ENCODE data around the gene BEND3.
"Not testable (repeated sequence)": the region's sequence is repeated elsewhere in the genome, so short reads cannot be mapped to it uniquely, and the experiment has no call there.

The BEND3 gene

DNA sequence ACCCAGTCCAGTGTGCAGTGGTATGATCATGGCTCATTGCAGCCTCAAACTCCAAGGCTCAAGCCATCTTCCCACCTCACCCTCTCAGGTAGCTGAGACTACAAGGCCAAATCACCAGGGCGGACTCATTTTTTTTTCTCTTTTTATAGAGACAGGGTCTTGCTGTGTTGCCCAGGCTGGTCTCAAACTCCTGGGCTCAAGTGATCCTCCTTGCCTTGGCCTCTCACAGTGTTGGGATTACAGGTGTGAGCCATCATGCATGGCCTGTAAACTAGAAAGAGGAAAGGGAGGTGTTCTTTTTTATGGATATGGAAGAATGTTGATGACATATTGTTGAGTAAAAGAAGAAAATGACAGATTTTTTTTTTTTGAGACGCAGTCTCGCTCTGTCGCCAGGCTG is 5.1 kb upstream of the BEND3 start:
- DNase-seq: no peak

DNA sequence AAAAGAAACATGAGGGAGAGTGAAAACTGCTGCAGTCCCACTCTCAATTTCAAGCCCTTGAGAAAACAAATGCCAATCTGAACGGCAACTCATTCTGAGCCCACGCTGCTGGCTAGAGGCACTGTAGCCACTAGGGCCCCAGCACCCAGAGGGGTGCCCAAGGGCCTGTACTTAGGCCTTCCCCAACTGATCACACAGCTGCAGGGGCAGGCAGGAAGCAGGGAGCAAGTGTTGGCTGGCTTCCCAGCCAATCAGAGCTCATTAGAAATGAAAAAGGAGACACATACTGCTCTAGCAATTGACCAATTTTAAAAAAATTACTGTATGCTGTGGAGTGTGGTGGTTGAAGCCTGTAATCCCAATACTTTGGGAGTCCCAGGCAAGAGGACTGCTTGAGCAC is 3.7 kb upstream of the BEND3 start:
- no peak for DNase-seq

DNA sequence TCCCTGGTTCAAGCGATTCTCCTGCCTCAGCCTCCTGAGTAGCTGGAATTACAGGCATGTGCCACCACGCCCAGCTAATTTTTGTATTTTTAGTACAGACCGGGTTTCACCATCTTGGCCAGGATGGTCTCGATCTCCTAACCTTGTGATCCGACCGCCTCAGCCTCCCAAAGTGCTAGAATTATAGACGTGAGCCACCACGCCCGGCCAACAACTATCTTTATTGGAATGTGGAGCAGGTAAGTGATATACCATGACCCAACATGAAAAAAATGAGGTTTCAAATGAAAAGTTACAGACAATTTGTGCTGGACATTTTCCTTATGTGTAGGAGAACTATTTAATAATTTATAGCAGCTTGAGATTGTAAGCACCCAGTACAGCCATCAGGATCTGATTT is 3.2 kb upstream of the BEND3 start:
- not testable (repeated sequence) for DNase-seq

DNA sequence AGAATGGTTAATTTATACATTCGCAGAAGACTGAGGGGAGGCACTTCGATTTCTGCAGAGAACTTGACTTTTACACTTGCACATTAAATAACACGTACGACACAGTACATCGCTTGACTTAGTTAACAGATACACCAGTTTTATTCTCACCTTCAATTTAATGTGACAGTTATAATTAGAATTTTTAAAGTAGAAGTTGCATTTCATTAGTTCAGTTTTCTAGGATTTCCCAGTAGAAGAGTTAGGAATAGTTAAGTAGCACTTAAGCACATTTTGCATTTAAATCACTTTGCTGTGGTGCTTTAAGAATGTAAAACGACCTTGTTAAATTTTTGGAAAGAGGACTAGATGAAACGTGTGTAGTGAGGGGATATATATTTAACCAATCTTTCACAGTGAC is 1.6 kb upstream of the BEND3 start:
- no peak for DNase-seq

DNA sequence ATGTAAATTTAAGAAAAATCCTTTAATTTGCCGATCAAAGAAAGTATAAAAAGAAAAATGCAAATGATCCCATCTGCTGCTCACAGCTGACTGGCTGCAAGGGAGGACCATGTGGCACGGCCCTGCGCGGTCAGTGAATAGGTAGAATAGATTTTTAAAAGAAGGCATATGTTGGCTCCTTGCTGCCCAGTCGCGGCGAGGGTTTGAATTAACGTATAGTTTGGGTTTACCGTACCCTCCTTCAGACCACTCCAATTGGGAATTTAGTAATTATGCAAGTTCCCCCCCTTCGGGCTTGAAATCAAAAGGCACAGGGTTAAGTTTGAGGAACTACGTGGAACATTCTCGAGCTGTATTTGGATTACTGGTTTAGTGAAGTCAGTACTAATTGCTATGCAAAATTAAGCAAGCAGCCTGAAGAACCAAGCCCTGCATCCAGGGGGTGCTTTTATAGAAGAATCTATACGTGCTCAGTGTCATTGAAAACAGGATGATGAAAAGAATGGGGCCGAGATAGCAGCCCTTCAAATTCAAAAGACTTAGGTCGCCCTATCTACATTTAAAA is 1.1 kb upstream of the BEND3 start:
- no peak for DNase-seq

DNA sequence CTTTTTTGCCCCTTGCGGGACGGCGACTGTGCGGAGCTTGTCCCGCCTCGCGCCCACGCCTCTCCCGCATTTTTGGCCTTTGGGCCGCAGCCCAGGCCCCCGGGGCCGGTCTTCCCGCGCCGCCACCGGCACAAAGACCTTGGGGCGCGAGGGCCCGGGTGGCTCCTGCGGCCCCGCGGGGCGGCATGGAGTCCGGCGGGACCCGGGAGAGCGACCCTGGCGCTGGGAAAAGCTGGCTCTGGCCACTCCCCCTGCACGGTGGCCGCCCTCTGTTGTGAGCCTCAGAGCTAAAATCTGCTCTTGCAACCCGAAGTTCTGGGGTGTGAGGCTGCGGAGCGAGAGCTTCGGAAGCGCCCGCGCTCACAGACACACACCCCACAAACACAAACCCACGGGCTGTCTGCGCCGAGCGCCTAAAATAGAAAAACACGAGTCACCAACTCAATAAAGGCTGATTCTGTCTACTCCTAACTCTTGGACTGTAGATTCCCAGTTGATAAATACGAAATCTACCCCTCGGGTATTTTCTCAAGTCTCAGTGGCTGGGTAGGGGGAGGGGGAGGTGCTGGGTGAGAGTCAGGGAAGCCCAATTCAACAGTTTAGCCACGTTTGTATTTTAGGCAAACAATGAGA is 496 bp upstream of the BEND3 start:
- DNase-seq: peak; percentile 74

DNA sequence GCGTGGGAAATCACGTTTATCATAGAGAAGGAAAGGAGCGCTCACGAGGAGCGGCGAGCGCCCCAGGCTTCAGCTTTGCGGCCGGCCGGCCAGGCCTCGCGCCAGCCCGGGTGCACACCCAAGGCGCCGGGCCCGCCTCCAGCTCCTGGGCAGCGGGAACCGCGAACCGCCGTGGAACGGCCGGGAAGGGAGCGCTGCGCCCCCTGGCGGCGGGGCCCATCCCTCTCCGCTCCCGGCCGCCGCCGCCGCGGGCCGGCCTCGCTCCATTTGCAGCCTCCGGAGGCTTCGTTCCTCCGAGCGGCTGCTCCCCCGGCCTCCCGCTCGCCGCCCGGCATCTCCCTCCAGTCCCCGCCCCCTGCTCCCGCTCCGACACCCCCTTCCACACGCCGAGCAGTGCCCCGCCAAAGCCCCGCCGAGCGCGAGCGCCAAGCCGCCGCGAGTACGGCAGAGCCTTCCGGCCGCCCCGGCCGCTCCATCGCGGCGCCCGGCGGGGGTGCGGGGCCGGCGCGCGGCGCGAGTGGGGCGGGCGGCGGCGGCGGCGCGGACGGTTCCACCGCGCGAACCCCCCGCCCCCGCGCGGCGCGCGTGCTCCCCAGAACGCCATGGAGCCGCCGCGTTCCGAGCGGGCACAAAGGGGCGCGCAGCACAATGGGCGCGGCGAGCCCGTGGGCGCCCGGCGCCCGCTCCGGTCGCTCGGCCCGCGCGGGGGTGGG is 946 bp downstream of the BEND3 start:
- DNase-seq: peak; percentile 90

DNA sequence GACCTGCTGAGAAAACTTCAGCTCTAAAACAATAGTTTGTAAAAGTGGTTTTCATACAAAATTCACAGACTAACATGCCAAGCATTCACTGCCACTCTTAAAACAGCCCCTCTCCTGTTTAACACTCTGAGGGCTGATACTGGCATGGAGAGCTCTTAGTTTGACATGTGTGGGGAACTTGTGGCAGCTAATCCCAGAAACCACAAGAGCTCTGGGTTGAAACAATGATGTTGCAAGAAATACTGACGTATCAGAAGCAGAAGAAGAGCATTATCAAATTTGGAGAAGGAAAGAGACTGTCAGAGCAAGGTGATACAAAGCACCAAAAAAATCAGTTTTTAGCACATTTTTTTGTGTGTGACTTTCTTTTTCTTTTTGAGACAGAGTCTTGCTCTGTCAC is 5.1 kb downstream of the BEND3 start:
- no peak for DNase-seq

DNA sequence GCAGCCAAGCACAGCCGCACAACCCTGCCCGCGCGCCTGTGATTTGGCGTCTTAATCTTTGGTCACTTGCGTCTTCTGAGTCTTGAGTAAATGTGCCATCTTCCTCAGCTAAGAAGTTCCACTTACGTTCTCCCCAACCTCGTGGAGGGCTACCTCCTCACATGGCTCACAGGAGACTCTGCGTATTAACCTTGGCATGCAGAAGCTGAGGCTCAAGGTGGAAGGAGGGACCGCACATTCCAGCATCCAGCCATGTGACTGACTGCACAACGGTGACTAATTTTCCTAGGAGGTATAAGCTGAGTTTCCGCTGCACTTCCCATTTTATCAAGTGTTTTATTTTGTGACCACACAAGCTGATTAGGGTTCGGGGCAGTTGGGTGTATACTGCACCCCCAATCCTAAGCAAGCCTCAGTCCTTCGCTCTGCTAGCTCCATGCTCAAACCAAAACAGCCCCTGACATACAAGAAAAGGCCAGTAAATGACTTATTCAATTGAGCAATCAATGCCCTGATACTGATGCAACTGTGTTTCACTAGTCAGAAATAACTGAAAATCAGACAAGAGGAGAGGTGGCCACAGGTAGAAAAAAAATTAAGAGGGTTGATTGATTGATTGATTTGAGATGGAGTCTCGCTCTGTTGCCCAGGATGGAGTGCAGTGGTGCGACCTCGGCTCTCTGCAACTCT is 7.0 kb downstream of the BEND3 start:
- DNase-seq: no peak

DNA sequence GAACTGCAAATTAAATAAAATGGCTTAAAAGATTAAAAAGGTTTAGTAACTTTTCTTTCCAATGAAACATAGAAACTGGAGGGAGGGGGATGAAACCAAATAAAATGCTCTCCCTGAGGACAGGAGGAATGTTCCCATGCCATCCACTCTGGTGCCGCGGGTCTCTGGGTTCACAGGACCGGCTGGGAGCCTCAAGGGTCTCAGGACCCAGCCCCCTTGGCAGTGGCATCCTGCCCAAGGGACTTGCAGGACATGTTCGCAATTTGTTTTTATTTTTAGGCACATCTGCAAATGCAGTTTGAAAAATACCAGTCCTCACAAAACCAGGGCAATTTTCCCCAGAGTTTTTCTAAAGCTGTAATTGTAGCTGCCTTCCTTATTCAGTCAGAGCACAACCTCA is 7.5 kb downstream of the BEND3 start:
- no peak for DNase-seq

DNA sequence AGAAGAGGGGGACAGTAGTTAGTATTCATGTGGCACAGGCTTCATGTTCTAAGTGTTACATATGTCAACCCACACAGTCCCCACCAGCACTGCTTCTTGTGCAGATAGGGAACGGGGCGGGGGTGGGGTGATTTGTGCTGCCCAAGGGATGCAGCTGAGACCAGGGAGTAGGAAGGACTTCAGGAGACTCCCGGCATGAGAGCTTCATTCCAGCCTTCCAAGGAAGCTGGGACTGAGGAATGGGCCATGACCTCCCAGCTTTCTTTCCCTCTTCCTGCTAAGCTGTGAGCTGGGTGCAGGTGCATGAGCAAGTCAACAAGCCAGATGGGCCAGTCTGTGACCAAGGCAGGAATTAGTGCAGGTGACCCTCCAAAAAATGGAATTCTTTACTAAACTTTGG is 9.2 kb downstream of the BEND3 start:
- DNase-seq: no peak

DNA sequence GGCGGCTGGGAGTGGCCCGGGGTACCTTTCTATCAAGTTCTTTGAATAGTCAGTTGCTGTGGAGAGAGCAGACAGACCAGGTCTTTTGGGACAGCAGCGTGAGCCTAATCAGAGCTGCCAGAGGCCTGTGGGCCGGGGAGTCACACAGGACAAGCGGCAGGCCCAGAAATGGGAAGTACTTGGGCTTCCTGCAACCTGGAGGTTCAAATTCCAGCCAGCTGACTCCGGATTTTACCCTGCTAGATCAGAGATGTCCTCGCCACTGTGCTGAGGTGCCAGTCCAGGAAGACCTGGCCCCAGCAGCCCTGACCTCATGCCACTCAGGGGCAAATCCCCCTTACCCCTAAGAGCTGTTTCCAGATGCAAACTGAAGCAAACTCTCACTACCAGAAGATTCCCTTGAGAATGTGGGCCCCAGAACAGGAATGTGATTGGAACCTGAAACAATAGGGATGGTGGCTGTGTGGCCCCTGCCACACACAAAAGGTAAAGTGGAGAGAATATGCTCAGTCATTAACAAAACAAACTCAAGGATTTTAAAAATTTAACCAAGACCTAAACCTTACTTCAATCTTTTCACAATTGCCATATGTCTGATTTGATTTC is 9.7 kb downstream of the BEND3 start:
- DNase-seq: no peak

DNA sequence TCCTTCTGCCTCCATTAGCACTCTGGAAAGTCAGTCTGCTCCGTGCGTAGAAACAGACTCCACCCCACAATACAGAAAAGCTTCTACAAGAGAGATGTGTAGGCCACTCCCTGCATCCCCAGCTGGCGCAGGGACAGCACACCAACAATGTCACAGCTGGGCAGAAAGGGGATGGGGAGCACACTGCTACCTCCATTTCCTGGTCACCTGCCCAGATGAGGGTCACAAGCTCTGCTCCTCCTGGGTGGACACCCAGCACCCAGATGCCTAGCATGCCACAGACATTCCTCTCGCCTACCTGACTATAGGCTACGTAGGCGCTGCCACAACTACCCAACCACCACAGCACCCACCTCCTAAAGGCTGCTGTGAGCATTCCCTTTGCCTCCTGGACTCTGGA is 12.2 kb downstream of the BEND3 start:
- no peak for DNase-seq

DNA sequence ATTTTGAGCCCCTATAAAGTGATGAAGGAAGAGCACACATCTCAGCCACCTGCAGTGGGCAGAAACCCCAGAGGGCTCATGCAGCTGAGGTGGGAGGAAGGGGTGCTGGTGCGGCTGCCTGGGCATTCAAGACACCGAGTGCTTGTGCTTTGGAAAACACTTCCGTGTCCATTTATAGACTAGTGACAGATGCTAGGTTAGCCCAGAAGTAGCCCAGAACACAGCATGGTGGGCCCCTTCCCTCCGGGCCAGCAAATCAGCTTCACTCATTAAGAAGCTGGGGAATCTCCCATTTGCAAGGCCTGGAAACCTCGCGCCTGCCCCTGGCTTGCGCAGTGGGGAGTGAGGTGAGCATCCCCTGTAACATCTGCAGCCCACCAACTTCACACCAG is 12.9 kb downstream of the BEND3 start:
- DNase-seq: no peak

DNA sequence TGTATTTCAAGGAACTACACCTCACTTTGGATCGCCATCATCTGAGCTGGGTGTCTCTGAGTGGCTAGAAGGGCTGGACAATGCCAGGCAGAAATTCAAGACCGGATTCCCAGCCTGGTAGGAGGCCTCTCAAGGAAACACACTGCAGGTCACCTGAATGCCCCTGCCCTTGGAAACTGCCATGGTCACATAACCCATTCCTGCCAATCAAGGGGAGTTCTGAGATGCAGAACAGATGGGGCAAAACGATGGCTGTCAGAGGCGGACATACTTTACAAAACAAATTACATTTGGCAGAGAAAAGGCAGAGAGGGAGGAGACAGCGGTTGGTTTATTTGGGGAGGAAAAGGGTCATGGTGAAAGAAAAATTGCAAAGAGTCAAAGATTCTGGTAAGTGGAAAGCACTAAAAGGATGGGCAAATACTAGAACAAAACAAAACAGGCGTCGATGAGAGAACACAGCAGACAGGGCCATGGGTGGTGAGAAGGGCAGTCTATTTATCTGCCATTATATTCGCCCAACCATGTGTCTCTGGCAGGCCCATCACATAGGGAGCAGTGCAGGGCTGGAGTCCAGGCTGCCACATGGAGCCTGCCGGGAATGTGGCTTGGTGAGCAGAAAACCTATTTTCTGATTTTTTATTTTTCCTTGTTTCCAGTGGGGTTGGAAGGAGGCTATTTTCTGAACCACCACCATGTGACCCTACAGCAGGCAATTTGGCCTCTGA is 13.5 kb downstream of the BEND3 start:
- no peak for DNase-seq

DNA sequence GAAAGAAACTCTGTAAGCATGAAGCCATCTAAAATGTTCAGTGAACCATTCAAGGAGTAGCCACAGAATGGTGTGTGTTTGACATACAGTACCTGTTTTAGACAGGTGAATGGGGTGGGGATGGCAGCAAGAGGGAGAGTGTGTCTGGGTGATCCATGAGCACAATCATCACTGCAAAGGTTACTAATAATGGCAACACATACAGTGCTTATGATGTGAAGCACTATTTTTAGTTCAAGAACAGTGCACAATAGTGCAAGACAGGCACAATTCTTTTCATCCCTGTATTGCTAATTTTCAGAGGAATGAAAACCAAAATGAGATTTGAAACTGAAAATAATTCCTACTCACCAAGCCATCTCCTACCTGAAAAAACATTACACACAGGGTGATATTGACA is 14.1 kb downstream of the BEND3 start:
- DNase-seq: no peak

DNA sequence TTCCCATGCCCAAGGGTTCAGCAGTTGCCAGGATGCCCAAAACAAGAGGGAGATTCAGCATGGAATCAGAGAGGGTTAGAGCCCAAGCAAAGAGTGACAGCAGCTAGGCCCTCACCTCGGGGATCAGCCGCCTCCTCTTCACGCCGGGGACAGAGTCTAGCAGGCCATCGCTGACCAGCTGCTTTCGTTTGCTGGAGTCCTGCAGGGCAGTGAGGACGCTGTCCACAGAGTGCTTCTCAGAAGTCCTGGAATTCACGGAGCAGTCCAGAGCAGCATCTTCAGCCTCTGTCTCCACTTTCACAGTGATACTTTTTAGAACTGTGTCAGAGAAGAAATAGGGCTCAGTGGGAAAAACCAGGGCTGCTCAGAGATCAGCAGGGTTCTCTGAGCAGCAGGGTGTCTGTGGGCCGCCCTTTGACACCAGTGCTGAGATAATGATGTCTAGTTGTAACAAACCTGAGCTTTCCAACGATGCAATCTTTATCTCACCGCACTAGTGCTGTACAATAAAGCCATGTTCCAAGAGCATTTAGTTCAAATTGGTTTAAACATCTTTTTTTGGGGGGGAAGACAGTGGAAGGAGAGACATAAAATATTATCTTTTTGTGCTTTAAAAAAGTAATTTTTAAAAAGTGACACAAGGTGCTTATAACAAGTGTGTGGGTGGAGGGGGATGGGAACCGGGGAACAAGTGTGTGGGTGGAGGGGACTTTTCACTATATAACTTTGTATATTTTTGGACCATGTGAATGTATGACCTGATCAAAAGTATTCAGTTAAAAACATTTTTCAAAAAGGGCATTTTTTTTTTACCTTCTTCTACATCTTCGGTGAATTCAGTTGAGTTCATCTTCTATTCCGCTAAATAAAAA is 16.6 kb downstream of the BEND3 start:
- DNase-seq: no peak

DNA sequence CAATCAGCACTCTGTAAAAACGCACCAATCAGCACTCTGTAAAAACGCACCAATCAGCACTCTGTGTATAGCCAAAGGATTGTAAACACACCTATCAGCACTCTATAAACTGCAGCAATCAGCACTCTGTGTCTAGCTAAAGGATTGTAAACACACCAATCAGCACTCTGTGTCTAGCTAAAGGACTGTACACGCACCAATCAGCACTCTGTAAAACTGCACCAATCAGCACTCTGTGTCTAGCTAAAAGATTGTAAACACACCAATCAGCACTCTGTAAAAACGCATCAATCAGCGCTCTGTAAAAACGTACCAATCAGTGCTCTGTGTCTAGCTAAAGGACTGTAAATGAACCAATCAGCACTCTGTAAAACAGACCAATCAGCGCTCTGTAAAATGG is 30.9 kb downstream of the BEND3 start:
- not testable (repeated sequence) for DNase-seq

DNA sequence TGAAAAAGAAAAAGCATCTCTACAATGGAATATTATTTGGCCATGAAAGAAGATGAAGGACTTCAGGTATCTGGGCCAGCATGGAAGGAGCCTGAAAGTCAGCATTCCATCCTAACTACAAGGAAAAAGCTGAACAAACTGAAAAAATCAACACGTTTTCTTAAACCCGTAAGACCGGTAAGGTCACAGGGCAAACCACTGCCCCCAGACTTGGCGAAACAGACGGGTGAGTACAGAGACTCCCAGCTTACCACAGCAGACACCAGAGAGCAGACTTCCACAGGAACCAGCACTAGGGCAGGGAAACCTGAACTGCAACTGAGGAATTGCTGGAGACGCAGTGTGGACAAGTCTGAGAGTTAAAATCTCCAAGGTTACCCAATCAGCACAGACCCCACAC is 31.4 kb downstream of the BEND3 start:
- DNase-seq: no peak

DNA sequence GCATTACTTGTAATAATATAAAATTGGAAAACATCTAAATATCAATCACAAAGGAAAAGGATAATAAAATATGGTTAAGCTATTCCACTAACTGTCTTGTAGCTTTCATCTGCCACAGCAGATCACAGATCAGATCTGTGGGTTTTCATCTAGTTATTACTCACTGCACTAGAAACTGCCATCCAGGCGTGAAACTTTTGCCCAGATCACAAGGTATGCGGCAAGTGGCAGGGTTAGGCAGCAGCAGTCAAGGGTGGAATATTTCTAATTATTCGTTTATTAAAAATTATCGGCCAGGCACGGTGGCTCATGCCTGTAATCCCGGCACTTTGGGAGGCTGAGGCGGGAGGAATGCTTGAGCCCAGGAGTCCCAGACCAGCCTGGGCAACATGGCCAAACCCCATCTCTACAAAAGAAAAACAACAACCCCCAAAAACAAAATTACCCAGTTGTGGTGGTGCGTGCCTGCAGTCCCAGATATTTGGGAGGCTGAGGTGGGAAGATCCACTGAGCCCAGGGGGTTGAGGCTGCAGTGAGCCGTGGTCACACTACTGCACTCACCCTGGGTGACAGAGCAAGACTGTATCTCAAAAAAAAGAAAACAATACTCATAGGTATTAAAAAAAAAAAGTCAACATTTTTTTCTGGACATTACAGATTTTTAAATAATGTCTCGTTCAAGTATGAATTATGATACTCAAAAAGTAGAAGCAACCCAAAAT is 32.1 kb downstream of the BEND3 start:
- DNase-seq: no peak

DNA sequence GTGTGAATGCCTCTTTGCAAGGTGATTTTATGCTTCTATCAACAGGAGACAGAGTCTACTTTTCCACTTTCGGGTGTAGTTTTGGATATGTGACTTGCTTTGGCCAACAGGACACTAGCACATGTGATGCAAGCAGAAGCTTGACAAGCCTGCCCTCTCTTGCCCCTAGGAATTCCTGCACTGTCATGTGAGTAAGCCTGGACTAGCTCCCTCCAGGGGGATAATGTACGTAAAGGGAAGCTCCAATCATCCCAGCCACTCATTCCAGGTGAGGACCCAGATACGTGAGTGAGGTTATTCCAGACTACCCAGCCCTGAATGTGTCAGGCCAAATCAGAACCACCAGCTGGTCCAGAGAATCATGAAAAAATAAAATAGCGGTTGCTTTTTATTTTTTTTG is 33.3 kb downstream of the BEND3 start:
- no peak for DNase-seq
